Hepatic stellate cell (primary cell): ENCODE data around the gene LTB4R.
"Not testable (repeated sequence)": the region's sequence is repeated elsewhere in the genome, so short reads cannot be mapped to it uniquely, and the experiment has no call there.

Source experiments
- DNase-seq: peaks from one replicate; pipeline ENCODE4 v3.0.0; 2011; ENCODE audit warnings: low spot score

The LTB4R gene

DNA sequence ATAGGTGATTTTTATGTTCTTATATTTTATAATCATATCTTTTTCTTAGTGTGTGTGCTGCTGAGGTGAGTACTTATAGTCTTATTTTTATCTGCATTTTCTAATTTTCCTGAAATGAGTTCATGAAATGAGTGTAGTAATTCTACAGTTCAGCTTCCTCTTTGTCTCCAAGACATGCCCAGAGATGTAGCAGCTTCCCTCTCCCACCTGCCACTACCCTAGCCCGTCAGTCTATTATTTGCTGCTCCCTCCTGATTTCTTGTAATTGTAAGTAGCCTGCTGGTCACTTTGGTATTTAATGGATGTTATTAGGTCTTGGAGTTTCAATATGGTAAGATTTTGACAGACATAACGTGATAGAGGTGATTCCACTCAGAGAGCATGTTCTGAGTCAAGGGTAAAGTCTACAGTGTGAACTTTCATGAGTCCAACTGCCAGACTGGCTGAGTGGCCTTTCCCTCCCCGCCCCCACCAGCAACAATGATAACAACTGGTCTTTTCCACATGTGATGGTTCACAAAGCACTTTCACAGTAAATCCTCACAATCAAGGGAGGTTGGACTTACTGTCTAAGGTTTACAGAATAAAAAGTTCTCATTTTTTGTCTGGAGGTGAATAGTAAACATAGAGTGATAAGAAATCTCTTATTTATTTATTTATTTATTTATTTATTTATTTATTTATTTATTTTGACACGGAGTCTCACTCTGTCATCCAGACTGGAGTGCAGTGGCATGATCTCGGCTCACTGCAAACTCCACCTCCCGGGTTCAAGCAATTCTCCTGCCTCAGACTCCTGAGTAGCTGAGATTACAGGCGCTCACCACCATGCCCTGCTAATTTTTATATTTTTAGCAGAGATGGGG, 32.7 kb downstream of the LTB4R start:
- no peak for DNase-seq

DNA sequence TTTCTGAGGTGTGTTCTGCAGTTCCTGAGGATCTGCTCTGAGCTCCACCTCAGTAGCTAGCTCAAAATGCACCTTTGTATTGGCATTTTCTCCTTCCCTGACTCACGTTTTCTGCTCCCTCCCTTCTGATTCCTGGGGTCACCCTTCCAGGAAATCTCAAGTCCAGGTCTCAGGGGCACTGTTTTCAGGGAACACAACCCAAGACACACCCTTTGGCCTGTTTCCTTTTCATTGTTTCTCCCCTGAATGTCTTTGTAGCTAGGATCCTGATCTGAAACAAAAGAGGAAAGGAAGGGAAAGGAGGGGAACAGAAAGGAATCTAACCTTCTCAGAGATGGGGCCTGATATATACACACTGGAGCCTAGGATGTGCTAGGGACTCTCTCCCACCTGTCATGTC, 35.8 kb downstream of the LTB4R start:
- DNase-seq = no peak

DNA sequence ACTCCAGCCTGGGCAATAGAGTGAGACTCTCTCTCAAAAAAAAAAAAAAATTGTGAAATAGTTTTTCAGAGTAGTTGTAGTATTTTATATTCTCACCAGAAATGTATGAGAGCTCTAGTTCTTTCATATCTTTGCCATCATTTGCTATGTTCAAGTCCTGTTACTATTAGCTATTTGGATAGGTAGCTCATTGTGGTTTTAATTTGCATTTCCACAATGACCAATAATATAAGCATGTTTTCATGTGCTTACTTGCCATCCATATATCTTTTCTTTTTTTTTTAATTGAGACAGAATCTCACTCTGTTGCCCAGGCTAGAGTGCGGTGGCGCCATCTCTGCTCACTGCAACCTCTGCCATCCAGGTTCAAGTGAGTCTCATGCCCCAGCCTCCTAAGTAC, 36.9 kb downstream of the LTB4R start:
- no peak for DNase-seq

GRCh38 chr14:24349742-24350141, 38.4 kb downstream of the LTB4R start:
- no peak for DNase-seq

DNA sequence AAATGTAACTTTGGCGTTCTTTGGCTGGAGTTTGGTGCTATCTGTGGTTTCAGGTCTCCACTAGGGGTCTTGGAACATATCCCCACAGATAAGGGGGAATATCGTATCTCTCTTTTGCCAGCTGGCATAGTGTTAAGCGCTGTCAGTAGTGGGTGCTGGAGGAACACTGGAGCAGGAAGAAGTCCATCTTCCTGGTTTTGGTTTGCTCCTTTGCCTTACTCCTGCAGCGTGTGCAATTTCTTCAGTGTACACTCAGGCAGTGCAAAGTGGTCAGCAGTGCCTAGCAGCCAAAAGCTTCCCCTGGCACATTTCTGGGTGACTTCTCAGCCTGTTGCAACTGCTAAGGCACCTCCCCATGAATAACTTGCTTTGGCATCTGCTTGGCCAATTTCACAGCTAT, 40.2 kb downstream of the LTB4R start:
- DNase-seq = peak; percentile 31

DNA sequence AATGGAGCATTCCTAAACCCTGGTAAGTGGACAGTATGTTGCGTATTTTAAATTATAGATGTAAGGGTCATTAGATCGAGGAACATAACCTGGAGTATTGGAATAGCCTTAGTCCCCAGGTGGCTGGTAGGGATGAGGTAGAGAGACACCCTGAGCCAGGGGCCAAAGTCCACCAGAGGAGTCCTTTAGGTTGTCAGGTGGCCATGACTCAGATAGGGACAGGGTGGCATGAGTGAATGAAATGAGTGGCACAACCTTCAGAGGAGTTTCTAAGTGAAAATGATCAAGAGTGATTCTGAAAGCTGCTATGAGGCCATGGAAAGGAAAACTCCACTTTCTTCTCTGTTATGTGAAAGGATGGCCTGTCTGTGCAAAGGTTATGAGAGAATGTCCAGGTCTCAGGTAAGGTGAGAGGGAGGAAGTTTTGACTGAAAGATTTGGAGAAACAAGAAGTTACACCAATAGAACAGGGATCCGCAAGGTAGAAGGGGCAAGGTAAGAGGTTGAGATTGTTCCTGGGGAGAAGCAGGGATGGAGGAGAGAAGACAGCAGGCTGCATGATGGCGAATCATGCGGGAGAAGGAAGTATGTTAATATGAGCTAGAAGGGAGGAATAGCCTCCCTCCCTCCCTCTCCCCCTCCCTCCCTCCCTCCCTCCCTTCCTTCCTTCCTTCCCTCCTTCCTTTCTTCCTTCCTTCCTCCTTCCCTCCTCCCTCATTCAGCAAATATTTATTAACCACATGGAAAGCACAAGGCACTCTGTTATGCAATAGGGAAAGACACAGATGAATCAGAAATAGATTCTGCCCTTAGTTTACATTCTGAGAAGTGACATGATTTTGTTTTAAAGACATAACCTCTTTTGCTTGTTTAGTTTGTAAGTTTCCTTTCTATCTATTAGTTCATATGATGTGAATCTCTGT, 42.5 kb downstream of the LTB4R start:
- no peak for DNase-seq

DNA sequence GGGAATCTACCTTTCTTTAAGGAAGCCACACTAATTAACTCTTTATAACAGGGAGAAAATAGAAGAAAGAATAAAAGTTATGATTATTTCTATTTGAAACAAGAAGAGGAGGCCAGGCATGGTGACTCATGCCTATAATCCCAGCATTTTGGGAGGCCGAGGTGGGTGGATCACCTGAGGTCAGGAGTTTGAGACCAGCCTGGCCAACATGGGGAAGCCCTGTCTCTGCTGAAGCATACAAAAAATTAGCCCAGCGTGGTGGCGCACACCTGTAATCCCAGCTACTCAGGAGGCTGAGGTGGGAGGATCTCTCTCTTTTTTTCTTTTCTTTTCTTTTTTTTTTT, 43.2 kb downstream of the LTB4R start:
- not testable (repeated sequence) for DNase-seq

- no peak for DNase-seq
Measured at GRCh38 chr14:24355009-24355408, 43.7 kb downstream of the LTB4R start.

- no peak for DNase-seq
Measured at GRCh38 chr14:24356208-24356607, 44.9 kb downstream of the LTB4R start.

GRCh38 chr14:24360281-24360680, 49.0 kb downstream of the LTB4R start:
- DNase-seq = no peak

DNA sequence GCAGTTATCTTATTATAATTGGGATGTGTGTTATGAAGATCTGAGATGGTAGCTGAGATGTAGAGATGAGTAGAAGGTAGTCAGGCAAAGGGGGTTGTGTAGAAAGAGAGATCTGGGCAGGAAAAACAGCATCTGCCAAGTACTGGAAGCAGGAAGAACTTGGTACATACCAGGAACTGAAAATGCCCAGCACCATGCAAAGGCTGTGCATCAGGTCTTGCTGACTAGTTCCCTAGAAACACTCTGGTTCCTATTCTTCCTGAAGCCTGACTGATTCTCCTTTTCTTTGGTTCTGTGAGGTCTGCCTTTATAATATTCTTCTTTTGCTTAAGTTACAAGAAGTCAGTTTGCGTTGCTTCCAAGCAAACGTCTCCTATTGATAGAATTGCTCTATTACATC, 50.0 kb downstream of the LTB4R start:
- DNase-seq = no peak

DNA sequence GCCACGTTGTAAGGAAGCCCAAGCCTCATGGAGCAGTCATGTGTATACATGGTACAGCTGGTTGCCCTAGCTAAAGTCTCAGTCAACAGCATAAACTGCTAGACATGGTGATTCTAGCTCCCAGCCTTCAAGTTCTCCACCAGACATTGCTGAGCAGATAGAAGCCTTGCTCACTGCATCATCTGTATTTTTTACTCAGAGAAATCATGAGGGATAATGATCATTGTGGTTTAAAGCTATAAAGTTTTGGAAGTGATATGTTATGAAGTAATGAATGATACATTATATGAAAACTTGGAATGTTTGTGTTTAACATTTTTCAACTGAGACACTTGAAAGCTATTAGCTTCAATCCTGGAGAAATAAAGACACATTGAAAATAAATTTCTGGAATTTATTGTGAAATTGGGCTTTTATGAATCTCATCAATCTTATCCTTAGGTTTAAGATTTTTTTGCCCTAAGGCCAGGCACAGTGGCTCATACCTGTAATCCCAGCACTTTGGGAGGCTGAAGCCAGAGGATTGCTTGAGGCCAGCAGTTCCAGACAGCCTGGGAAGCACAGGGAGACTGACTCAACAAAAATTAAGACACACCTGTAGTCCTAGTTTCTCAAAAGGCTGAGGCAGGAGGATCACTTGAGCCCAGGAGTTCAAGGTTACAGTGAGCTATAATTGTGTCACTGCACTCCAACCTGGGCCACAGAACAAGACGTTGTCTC, 51.1 kb downstream of the LTB4R start:
- DNase-seq = no peak

DNA sequence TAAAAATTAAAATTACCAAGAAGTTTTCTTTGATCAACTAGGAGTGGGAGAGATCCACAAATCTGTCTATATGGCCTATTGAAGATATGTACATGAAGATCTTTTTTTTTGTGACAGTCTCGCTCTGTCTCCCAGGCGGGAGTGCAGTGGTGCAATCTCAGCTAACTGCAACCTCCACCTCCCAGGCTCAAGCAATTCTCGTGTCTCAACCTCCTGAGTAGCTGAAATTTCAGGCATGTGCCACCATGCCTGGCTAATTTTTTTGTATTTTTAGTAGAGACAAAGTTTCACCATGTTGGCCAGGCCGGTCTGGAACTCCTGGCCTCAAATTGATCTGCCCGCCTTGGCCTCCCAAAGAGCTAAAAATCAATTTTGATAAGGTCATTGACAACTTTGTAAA, 52.1 kb downstream of the LTB4R start:
- DNase-seq = no peak

- no peak for DNase-seq
Measured at GRCh38 chr14:24364841-24365240, 53.5 kb downstream of the LTB4R start.

- DNase-seq = peak; percentile 62
Measured at GRCh38 chr14:24365600-24366412, 54.5 kb downstream of the LTB4R start.

GRCh38 chr14:24366413-24366720, 55.1 kb downstream of the LTB4R start:
- DNase-seq = no peak

- DNase-seq = peak; percentile 84
Measured at GRCh38 chr14:24366721-24367513, 55.6 kb downstream of the LTB4R start.
